Panc1 (cell line): ENCODE measurements around the gene PRODH2. TPM values are rescaled to one million over a fixed set of nuclear protein-coding genes. Genes with fewer than 3 reads are reported as not detected.

Source experiments
- ATAC-seq: fragments of 200-7000 bp; cut with Tn5 transposase; 2 replicates; pipeline ENCODE4 v1.9.1; 2020; ENCODE audit warnings: mild to moderate bottlenecking, moderate library complexity
- BruUV-seq: library from RNA; stranded (reverse); fragments of 400-500 nt; replicated peaks from 2 replicates; lab custom pipeline; 2021; lab: Mats Ljungman, UMichigan
- CTCF ChIA-PET: fragments of 300-600 bp; sonication (Branson Sonifier 250); formaldehyde crosslinking; loops from one replicate; lab custom pipeline; 2022; ENCODE audit warnings: antibody characterized with exemption; lab: Charles Lee
- POLR2A ChIA-PET: fragments of 300-600 bp; sonication (Branson Sonifier 250); formaldehyde crosslinking; loops from one replicate; lab custom pipeline; 2022; ENCODE audit warnings: antibody characterized with exemption; lab: Charles Lee
- DNase-seq: peaks from one replicate; pipeline ENCODE4 v3.0.0-alpha.2; 2010; ENCODE audit warnings: low read depth, low spot score
- H3K27ac ChIP-seq: 2 replicates; pipeline ENCODE4 v1.5.1; 2011; ENCODE audit warnings: mild to moderate bottlenecking, low read length, inconsistent platforms
- H3K27me3 ChIP-seq: fragments of 200-500 bp; sonication (Bioruptor generic); 2 replicates; pipeline ENCODE4 v1.6.0; 2014; ENCODE audit warnings: low read length, inconsistent platforms; ENCODE audit not compliant: control insufficient read depth, insufficient read depth
- H3K36me3 ChIP-seq: fragments of 200-500 bp; sonication (Bioruptor generic); 2 replicates; pipeline ENCODE4 v1.5.1; 2014; ENCODE audit warnings: inconsistent platforms, mild to moderate bottlenecking, low read length, moderate library complexity; ENCODE audit not compliant: control insufficient read depth, insufficient read depth
- H3K4me1 ChIP-seq: 2 replicates; pipeline ENCODE4 v1.5.1; 2011; ENCODE audit warnings: inconsistent platforms, mild to moderate bottlenecking, low read length, moderate library complexity; ENCODE audit not compliant: control insufficient read depth, insufficient read depth
- H3K4me3 ChIP-seq, 2 experiments: 2 replicates each; pipeline ENCODE4 v1.5.1; 2011 to 2012; ENCODE audit warnings: low read depth in 2 of 2, low read length in 2 of 2, mild to moderate bottlenecking in 2 of 2, inconsistent platforms in 1 of 2, moderate library complexity in 1 of 2
- H3K9me3 ChIP-seq: fragments of 200-500 bp; sonication (Bioruptor generic); 2 replicates; pipeline ENCODE4 v1.5.1; 2014; ENCODE audit warnings: low read depth, mild to moderate bottlenecking, inconsistent platforms, low read length, moderate library complexity; ENCODE audit not compliant: control insufficient read depth, insufficient read depth
- POLR2AphosphoS5 ChIP-seq: IDR thresholded peaks from 2 replicates; pipeline ENCODE4 v1.6.1; 2012; ENCODE audit warnings: mild to moderate bottlenecking, low read depth, low read length, moderate library complexity
- REST ChIP-seq, 2 experiments: IDR thresholded peaks; 2 replicates each; pipeline ENCODE4 v1.6.1; 2011 to 2012; ENCODE audit warnings: low read depth in 2 of 2, control low read depth in 1 of 2, low read length in 1 of 2, mild to moderate bottlenecking in 1 of 2, moderate library complexity in 1 of 2; ENCODE audit not compliant: insufficient read depth in 1 of 2
- SIN3A ChIP-seq: IDR thresholded peaks from 2 replicates; pipeline ENCODE4 v1.6.1; 2012; ENCODE audit warnings: low read depth, mild to moderate bottlenecking, low read length, moderate library complexity, borderline replicate concordance; ENCODE audit not compliant: insufficient read depth
- TCF7L2 ChIP-seq: IDR thresholded peaks from 2 replicates; pipeline ENCODE4 v1.6.1; 2011; ENCODE audit warnings: mild to moderate bottlenecking, low read depth, low read length, inconsistent platforms
- in situ Hi-C: cut with HindIII; loops from 2 replicates; pipeline ENCODE4 v1.10.0; 2016; ENCODE audit warnings: low sequenced_read_pairs, low pct_unique_long_range_greater_than_20kb
- intact Hi-C: fragments of 100-400 bp; cut with micrococcal nuclease; formaldehyde crosslinking; loops from one replicate; pipeline ENCODE4 v1.10.0; 2022; ENCODE audit not compliant: unreplicated experiment
- total RNA-seq: library from RNA; stranded (reverse); gene quantifications from one replicate; pipeline ENCODE4 v1.2.1, GENCODE V29; 2021; ENCODE audit not compliant: unreplicated experiment
- TF ChIP-seq, protein P1 (sequence below): fragments of 450-650 bp; IDR thresholded peaks from 2 replicates; pipeline ENCODE4 v1.5.1; 2017; ENCODE audit warnings: mild to moderate bottlenecking

The PRODH2 gene
- total RNA-seq, 1 experiment from 2014 or later, result not detected

GRCh38 chr19:35793381-35794165 is 19.1 kb downstream of the PRODH2 start:
- ChIA-PET CTCF (no interaction called here), POLR2A (no interaction called here)

GRCh38 chr19:35792888-35793287 is 19.8 kb downstream of the PRODH2 start:
- H3K4me3 ChIP-seq, result no peak overlapping the region
- CTCF ChIA-PET, result no interaction called here
- BruUV-seq, result no TSS peak

More at GRCh38 chr19:35793381-35794165, 19.1 kb downstream of the PRODH2 start:
- Histone ChIP-seq H3K27me3 (no peaks in the 10 kb centered on the region), H3K36me3 (no peaks in the 10 kb centered on the region), H3K27ac (no peak overlapping the region), H3K4me1 (no peaks in the 10 kb centered on the region; the same call in 1 of the 2 replicates), H3K4me3 (no peak overlapping the region), H3K9me3 (no peaks in the 10 kb centered on the region)
- BruUV-seq, result no TSS peak
- in situ Hi-C loops, result no loop called here
- ATAC-seq (no peak), DNase-seq (no peak)
- intact Hi-C loops, result no loop called here
- TF ChIP-seq REST (IDR thresholded peaks at IDR 0.05; ENCODE audit: insufficient read depth in 1 of 2, low read depth in 2 of 2, low read length in 1 of 2) (no peak), POLR2AphosphoS5 (no peak)
- TF ChIP-seq, protein P1, sequence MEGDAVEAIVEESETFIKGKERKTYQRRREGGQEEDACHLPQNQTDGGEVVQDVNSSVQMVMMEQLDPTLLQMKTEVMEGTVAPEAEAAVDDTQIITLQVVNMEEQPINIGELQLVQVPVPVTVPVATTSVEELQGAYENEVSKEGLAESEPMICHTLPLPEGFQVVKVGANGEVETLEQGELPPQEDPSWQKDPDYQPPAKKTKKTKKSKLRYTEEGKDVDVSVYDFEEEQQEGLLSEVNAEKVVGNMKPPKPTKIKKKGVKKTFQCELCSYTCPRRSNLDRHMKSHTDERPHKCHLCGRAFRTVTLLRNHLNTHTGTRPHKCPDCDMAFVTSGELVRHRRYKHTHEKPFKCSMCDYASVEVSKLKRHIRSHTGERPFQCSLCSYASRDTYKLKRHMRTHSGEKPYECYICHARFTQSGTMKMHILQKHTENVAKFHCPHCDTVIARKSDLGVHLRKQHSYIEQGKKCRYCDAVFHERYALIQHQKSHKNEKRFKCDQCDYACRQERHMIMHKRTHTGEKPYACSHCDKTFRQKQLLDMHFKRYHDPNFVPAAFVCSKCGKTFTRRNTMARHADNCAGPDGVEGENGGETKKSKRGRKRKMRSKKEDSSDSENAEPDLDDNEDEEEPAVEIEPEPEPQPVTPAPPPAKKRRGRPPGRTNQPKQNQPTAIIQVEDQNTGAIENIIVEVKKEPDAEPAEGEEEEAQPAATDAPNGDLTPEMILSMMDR, result no peak

More at GRCh38 chr19:35792888-35793287, 19.8 kb downstream of the PRODH2 start:
- in situ Hi-C loops, result no loop called here
- Histone ChIP-seq H3K9me3 (no peaks in the 10 kb centered on the region), H3K36me3 (no peaks in the 10 kb centered on the region), H3K4me1 (no peaks in the 10 kb centered on the region; the same call in 1 of the 2 replicates), H3K27ac (no peak overlapping the region), H3K27me3 (no peaks in the 10 kb centered on the region)
- TF ChIP-seq POLR2AphosphoS5 (no peak), SIN3A (no peak), REST (IDR thresholded peaks at IDR 0.05; ENCODE audit: insufficient read depth in 1 of 2, low read depth in 2 of 2, low read length in 1 of 2) (no peak), TCF7L2 (no peak)
- TF ChIP-seq, protein P1, result no peak
- intact Hi-C loops, result no loop called here
- no peak for ATAC-seq
- no peak for DNase-seq
- POLR2A ChIA-PET, result no interaction called here
